ENCODE results near the gene RHBDF1.

Gene RHBDF1

GRCh38 chr16:66309-67182 is 5.9 kb downstream of the RHBDF1 start:
- Histone ChIP-seq H3K27me3 (ENCODE audit: low read length) (no peaks in the 10 kb centered on the region), H3K9me3 (ENCODE audit: insufficient read depth, low read length) (no peaks in the 10 kb centered on the region), H3K27ac (ENCODE audit: low read depth, low read length) (no peak overlapping the region), H3K79me2 (ENCODE audit: insufficient read depth, low read length) (no peaks in the 10 kb centered on the region), H3F3A (ENCODE audit: insufficient read depth) (no peaks in the 10 kb centered on the region), H3K36me3 (ENCODE audit: low read length) (no peaks in the 10 kb centered on the region), H3K9me2 (replicated peaks; ENCODE audit: insufficient read depth, low read length) (no peaks in the 10 kb centered on the region), H3K4me3 (ENCODE audit: insufficient read depth, low read length, poor library complexity, severe bottlenecking) (no peak overlapping the region), H2AFZ (ENCODE audit: low read depth, low read length, severe bottlenecking) (no peak overlapping the region), H4K20me1 (ENCODE audit: low read depth, low read length) (no peaks in the 10 kb centered on the region), H3K4me2 (ENCODE audit: low read depth, low read length, poor library complexity, severe bottlenecking) (no peak overlapping the region), H3K9ac (ENCODE audit: low read length) (no peak overlapping the region)
- no peak for TF ChIP-seq EZH2phosphoT487 (conservative IDR thresholded peaks at IDR 0.05; ENCODE audit: low read length)
- TF ChIP-seq, protein P1, sequence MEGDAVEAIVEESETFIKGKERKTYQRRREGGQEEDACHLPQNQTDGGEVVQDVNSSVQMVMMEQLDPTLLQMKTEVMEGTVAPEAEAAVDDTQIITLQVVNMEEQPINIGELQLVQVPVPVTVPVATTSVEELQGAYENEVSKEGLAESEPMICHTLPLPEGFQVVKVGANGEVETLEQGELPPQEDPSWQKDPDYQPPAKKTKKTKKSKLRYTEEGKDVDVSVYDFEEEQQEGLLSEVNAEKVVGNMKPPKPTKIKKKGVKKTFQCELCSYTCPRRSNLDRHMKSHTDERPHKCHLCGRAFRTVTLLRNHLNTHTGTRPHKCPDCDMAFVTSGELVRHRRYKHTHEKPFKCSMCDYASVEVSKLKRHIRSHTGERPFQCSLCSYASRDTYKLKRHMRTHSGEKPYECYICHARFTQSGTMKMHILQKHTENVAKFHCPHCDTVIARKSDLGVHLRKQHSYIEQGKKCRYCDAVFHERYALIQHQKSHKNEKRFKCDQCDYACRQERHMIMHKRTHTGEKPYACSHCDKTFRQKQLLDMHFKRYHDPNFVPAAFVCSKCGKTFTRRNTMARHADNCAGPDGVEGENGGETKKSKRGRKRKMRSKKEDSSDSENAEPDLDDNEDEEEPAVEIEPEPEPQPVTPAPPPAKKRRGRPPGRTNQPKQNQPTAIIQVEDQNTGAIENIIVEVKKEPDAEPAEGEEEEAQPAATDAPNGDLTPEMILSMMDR (IDR thresholded peaks at IDR 0.05; ENCODE audit: insufficient read depth, low read length, poor library complexity, severe bottlenecking): no peak

DNA sequence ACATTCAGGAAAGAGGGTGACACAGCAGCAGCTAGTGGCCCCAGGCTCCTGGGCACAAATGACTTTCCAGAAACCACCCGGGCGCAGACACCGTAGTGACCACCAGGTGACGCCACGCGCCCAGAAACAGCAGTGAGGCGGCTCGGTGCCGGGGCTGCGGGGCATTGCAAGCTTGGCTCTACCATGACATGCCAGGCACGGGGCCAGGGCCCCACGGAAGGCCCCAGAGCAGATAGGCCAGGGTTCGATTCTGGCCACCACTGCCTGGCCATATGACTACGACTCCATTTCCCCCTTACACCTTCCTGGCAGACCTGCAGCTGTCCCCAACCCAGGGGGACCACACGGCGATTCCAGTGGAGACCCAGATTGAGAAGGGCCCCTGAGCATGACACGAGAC is 6.7 kb downstream of the RHBDF1 start:
- Histone ChIP-seq H3K36me3 (ENCODE audit: low read length) (no peaks in the 10 kb centered on the region), H3F3A (ENCODE audit: insufficient read depth) (no peaks in the 10 kb centered on the region), H3K27ac (ENCODE audit: low read depth, low read length) (no peak overlapping the region), H3K9me2 (replicated peaks; ENCODE audit: insufficient read depth, low read length) (no peaks in the 10 kb centered on the region), H3K4me2 (ENCODE audit: low read depth, low read length, poor library complexity, severe bottlenecking) (no peak overlapping the region), H4K20me1 (ENCODE audit: low read depth, low read length) (no peaks in the 10 kb centered on the region), H3K27me3 (ENCODE audit: low read length) (no peaks in the 10 kb centered on the region), H3K9me3 (ENCODE audit: insufficient read depth, low read length) (no peaks in the 10 kb centered on the region), H3K4me3 (ENCODE audit: insufficient read depth, low read length, poor library complexity, severe bottlenecking) (no peak overlapping the region), H3K79me2 (ENCODE audit: insufficient read depth, low read length) (no peaks in the 10 kb centered on the region), H2AFZ (ENCODE audit: low read depth, low read length, severe bottlenecking) (no peak overlapping the region), H3K9ac (ENCODE audit: low read length) (no peak overlapping the region)
- TF ChIP-seq EZH2phosphoT487 (conservative IDR thresholded peaks at IDR 0.05; ENCODE audit: low read length): no peak
- TF ChIP-seq, protein P1 (IDR thresholded peaks at IDR 0.05; ENCODE audit: insufficient read depth, low read length, poor library complexity, severe bottlenecking): peak; percentile 69

GRCh38 chr16:64914-65255 is 7.5 kb downstream of the RHBDF1 start:
- Histone ChIP-seq H3K9me3 (ENCODE audit: insufficient read depth, low read length) (no peaks in the 10 kb centered on the region), H4K20me1 (ENCODE audit: low read depth, low read length) (no peaks in the 10 kb centered on the region), H3K27me3 (ENCODE audit: low read length) (no peaks in the 10 kb centered on the region), H2AFZ (ENCODE audit: low read depth, low read length, severe bottlenecking) (no peak overlapping the region), H3K4me2 (ENCODE audit: low read depth, low read length, poor library complexity, severe bottlenecking) (no peak overlapping the region), H3K27ac (ENCODE audit: low read depth, low read length) (no peak overlapping the region), H3K9ac (ENCODE audit: low read length) (no peak overlapping the region), H3K36me3 (ENCODE audit: low read length) (no peaks in the 10 kb centered on the region), H3F3A (ENCODE audit: insufficient read depth) (no peaks in the 10 kb centered on the region), H3K9me2 (replicated peaks; ENCODE audit: insufficient read depth, low read length) (no peaks in the 10 kb centered on the region), H3K4me3 (ENCODE audit: insufficient read depth, low read length, poor library complexity, severe bottlenecking) (no peak overlapping the region), H3K79me2 (ENCODE audit: insufficient read depth, low read length) (no peaks in the 10 kb centered on the region)
- TF ChIP-seq, protein P1 (IDR thresholded peaks at IDR 0.05; ENCODE audit: insufficient read depth, low read length, poor library complexity, severe bottlenecking): no peak

Data from SU-DHL-6 (cell line).